IMR-90 (cell line): ENCODE results near the gene HOXB9. TPM values are rescaled to one million over a fixed set of nuclear protein-coding genes. Genes with fewer than 3 reads are reported as not detected.
A peak's percentile ranks its signal among the peaks of the same experiment; 100 is the strongest.

Experiments used
- ATAC-seq: fragments of 200-7000 bp; cut with Tn5 transposase; 2 replicates; pipeline ENCODE4 v1.9.1; 2020; ENCODE audit warnings: low read depth, mild to moderate bottlenecking, moderate library complexity
- BruUV-seq: library from RNA; stranded (reverse); fragments of 400-500 nt; replicated peaks from 2 replicates; lab custom pipeline; 2021; lab: Mats Ljungman, UMichigan
- CTCF ChIA-PET: fragments of 300-600 bp; formaldehyde crosslinking; extraction: SDS; loops from one replicate; lab custom pipeline; 2021; ENCODE audit warnings: antibody characterized with exemption; lab: Yijun Ruan, JAX
- POLR2A ChIA-PET: fragments of 300-600 bp; sonication (Branson Sonifier 250); formaldehyde crosslinking; loops from one replicate; lab custom pipeline; 2022; ENCODE audit warnings: antibody characterized with exemption; ENCODE audit not compliant: unreplicated experiment; lab: Charles Lee
- DNase-seq: peaks from one replicate; pipeline ENCODE4 v3.0.0; 2013
- H2AFZ ChIP-seq: replicated peaks from 2 replicates; pipeline ENCODE3; 2013; ENCODE audit warnings: low read length, mild to moderate bottlenecking; ENCODE audit not compliant: poor library complexity
- H2AK5ac ChIP-seq: 2 replicates; pipeline ENCODE4 v1.6.1; 2013; ENCODE audit warnings: low read depth, low read length, inconsistent platforms
- H2AK9ac ChIP-seq: replicated peaks from 2 replicates; pipeline ENCODE3; 2013; ENCODE audit warnings: mild to moderate bottlenecking, low read depth, low read length, moderate library complexity; ENCODE audit not compliant: poor library complexity
- H2BK120ac ChIP-seq: 2 replicates; pipeline ENCODE4 v1.6.1; 2013; ENCODE audit warnings: low read depth, low read length, inconsistent platforms
- H2BK15ac ChIP-seq: 3 replicates; pipeline ENCODE4 v1.6.1; 2013; ENCODE audit warnings: low read depth, low read length, inconsistent platforms
- H2BK20ac ChIP-seq: 2 replicates; pipeline ENCODE4 v1.6.1; 2013; ENCODE audit warnings: low read depth, mild to moderate bottlenecking, inconsistent platforms, low read length, moderate library complexity
- H2BK5ac ChIP-seq: 2 replicates; pipeline ENCODE4 v1.6.1; 2013; ENCODE audit warnings: mild to moderate bottlenecking, low read depth, low read length, inconsistent platforms; ENCODE audit not compliant: poor library complexity, severe bottlenecking
- H3K14ac ChIP-seq: replicated peaks from 2 replicates; pipeline ENCODE4 v1.6.1; 2013; ENCODE audit warnings: low read depth, low read length, inconsistent platforms
- H3K18ac ChIP-seq: 2 replicates; pipeline ENCODE4 v1.6.1; 2013; ENCODE audit warnings: low read depth, low read length, control low read depth
- H3K23ac ChIP-seq: 2 replicates; pipeline ENCODE4 v1.6.1; 2013; ENCODE audit warnings: low read depth, low read length, inconsistent platforms
- H3K27ac ChIP-seq: 2 replicates; pipeline ENCODE4 v1.5.1; 2013; ENCODE audit warnings: mild to moderate bottlenecking, control low read depth, low read length; ENCODE audit not compliant: insufficient read depth
- H3K27me3 ChIP-seq: 2 replicates; pipeline ENCODE4 v1.6.1; 2013; ENCODE audit warnings: low read length; ENCODE audit not compliant: control insufficient read depth, insufficient read depth
- H3K36me3 ChIP-seq: 2 replicates; pipeline ENCODE4 v1.6.1; 2013; ENCODE audit warnings: low read length, mixed read lengths; ENCODE audit not compliant: control insufficient read depth, insufficient read depth
- H3K4ac ChIP-seq: 2 replicates; pipeline ENCODE4 v1.6.1; 2013; ENCODE audit warnings: low read depth, low read length, inconsistent platforms
- H3K4me1 ChIP-seq: 2 replicates; pipeline ENCODE4 v1.6.1; 2013; ENCODE audit warnings: low read length, mixed read lengths; ENCODE audit not compliant: control insufficient read depth, insufficient read depth
- H3K4me2 ChIP-seq: 2 replicates; pipeline ENCODE4 v1.6.1; 2013; ENCODE audit warnings: low read depth, mild to moderate bottlenecking, control low read depth, low read length, moderate library complexity
- H3K4me3 ChIP-seq: 2 replicates; pipeline ENCODE4 v1.5.1; 2013; ENCODE audit warnings: low read depth, mild to moderate bottlenecking, control low read depth, low read length, moderate library complexity; ENCODE audit not compliant: insufficient read depth
- H3K56ac ChIP-seq: 2 replicates; pipeline ENCODE4 v1.6.1; 2013; ENCODE audit warnings: low read length, inconsistent platforms; ENCODE audit not compliant: insufficient read depth; ENCODE audit errors: extremely low read depth
- H3K79me1 ChIP-seq, 2 experiments: 2 replicates each; pipeline ENCODE4 v1.6.1; 2013; ENCODE audit warnings: low read length in 2 of 2, inconsistent platforms in 1 of 2, low read depth in 1 of 2
- H3K9ac ChIP-seq: 2 replicates; pipeline ENCODE4 v1.6.1; 2013; ENCODE audit warnings: low read depth, low read length, control low read depth
- H3K9me1 ChIP-seq: 2 replicates; pipeline ENCODE4 v1.6.1; 2013; ENCODE audit warnings: low read length, inconsistent platforms; ENCODE audit not compliant: insufficient read depth
- H3K9me3 ChIP-seq: 2 replicates; pipeline ENCODE4 v1.6.1; 2013; ENCODE audit warnings: low read length; ENCODE audit not compliant: control insufficient read depth, insufficient read depth
- H4K20me1 ChIP-seq: 2 replicates; pipeline ENCODE4 v1.6.1; 2013; ENCODE audit warnings: low read length, inconsistent platforms; ENCODE audit not compliant: insufficient read depth
- H4K5ac ChIP-seq: 2 replicates; pipeline ENCODE4 v1.6.1; 2013; ENCODE audit warnings: mild to moderate bottlenecking, low read depth, low read length, control low read depth
- H4K8ac ChIP-seq, 2 experiments: 2 replicates each; pipeline ENCODE4 v1.6.1; 2013; ENCODE audit warnings: low read depth in 2 of 2, low read length in 2 of 2, control low read depth in 1 of 2, inconsistent platforms in 1 of 2
- H4K91ac ChIP-seq: 2 replicates; pipeline ENCODE4 v1.6.1; 2013; ENCODE audit warnings: low read depth, low read length, inconsistent platforms; ENCODE audit not compliant: insufficient read depth
- BHLHE40 ChIP-seq: fragments of 150-350 bp; IDR thresholded peaks from 2 replicates; pipeline ENCODE4 v1.6.1; 2016; ENCODE audit warnings: mild to moderate bottlenecking, low read depth, low read length
- CHD1 ChIP-seq: IDR thresholded peaks from 2 replicates; pipeline ENCODE4 v1.6.1; 2012; ENCODE audit warnings: low read depth, low read length, improper control_type of control experiment
- CTCF ChIP-seq: conservative IDR thresholded peaks from 2 replicates; pipeline ENCODE4 v1.5.1; 2012; ENCODE audit warnings: mild to moderate bottlenecking, low read depth, low read length, improper control_type of control experiment
- ELK1 ChIP-seq: fragments of 150-350 bp; IDR thresholded peaks from 2 replicates; pipeline ENCODE4 v1.6.1; 2016; ENCODE audit warnings: low read depth, mild to moderate bottlenecking, low read length, moderate library complexity, borderline replicate concordance
- FOS ChIP-seq: fragments of 150-350 bp; IDR thresholded peaks from 2 replicates; pipeline ENCODE4 v1.6.1; 2016; ENCODE audit warnings: low read depth, low read length
- MAFK ChIP-seq: IDR thresholded peaks from 2 replicates; pipeline ENCODE4 v1.6.1; 2012; ENCODE audit warnings: low read depth, low read length, improper control_type of control experiment
- MAZ ChIP-seq: IDR thresholded peaks from 2 replicates; pipeline ENCODE4 v1.6.1; 2012; ENCODE audit warnings: low read depth, mild to moderate bottlenecking, low read length, improper control_type of control experiment, moderate library complexity, borderline replicate concordance
- MXI1 ChIP-seq: IDR thresholded peaks from 2 replicates; pipeline ENCODE4 v1.6.1; 2012; ENCODE audit warnings: low read depth, mild to moderate bottlenecking, low read length, moderate library complexity, borderline replicate concordance
- NFE2L2 ChIP-seq: fragments of 150-350 bp; IDR thresholded peaks from 2 replicates; pipeline ENCODE4 v1.6.1; 2016; ENCODE audit warnings: low read depth, mild to moderate bottlenecking, low read length
- RAD21 ChIP-seq: IDR thresholded peaks from 2 replicates; pipeline ENCODE4 v1.6.1; 2012; ENCODE audit warnings: low read length, improper control_type of control experiment
- RCOR1 ChIP-seq: IDR thresholded peaks from 2 replicates; pipeline ENCODE4 v1.6.1; 2012; ENCODE audit warnings: mild to moderate bottlenecking, low read length, improper control_type of control experiment; ENCODE audit not compliant: insufficient replicate concordance
- RFX5 ChIP-seq: IDR thresholded peaks from 2 replicates; pipeline ENCODE4 v1.8.0; 2012; ENCODE audit warnings: low read depth, mild to moderate bottlenecking, low read length, moderate library complexity
- SMC3 ChIP-seq: fragments of 150-350 bp; IDR thresholded peaks from 2 replicates; pipeline ENCODE4 v1.6.1; 2016; ENCODE audit warnings: low read depth, mild to moderate bottlenecking, antibody characterized with exemption, low read length, moderate library complexity
- USF2 ChIP-seq: fragments of 150-350 bp; IDR thresholded peaks from 2 replicates; pipeline ENCODE4 v1.6.1; 2017; ENCODE audit warnings: mild to moderate bottlenecking, antibody characterized with exemption, low read length, low read depth
- WGBS, 2 experiments: methylation state at CpG; one replicate each; pipeline versions ENCODE4 v1.1.5 to v1.1.7; 2013; ENCODE audit warnings: missing lambda C conversion rate in 2 of 2; ENCODE audit not compliant: insufficient read length in 1 of 2; ENCODE audit errors: extremely low coverage in 2 of 2; 5-methylcytosine and 5-hydroxymethylcytosine counted together
- dilution Hi-C: fragments of 300-500 bp; cut with HindIII; formaldehyde crosslinking; loops from one replicate; pipeline ENCODE4 v1.14.3; 2018; ENCODE audit warnings: low sequenced_read_pairs; ENCODE audit not compliant: unreplicated experiment
- in situ Hi-C: fragments of 300-500 bp; cut with MboI; formaldehyde crosslinking; loops from 3 replicates; pipeline ENCODE4 v1.14.3; 2019; ENCODE audit warnings: low sequenced_read_pairs, inconsistent platforms, mixed read lengths
- intact Hi-C: fragments of 100-400 bp; cut with micrococcal nuclease; formaldehyde crosslinking; loops from 2 replicates; pipeline ENCODE4 v1.10.0; 2022
- polyA plus RNA-seq, 3 experiments: library from polyadenylated mRNA; depleted of rRNA; stranded (reverse); fragments of >200 nt; gene quantifications; 2 replicates each; pipeline ENCODE4 v1.2.3, GENCODE V29; 2012; ENCODE audit warnings: low replicate concordance in 1 of 3
- total RNA-seq: library from RNA; depleted of rRNA; stranded (reverse); fragments of >200 nt; gene quantifications from 2 replicates; pipeline ENCODE4 v1.2.3, GENCODE V29; 2012

The HOXB9 gene
- total and polyA plus RNA-seq, 2 of the 4 experiments (the other 2 are of a cell fraction) = 0.05 TPM; not detected in 1

GRCh38 chr17:48599354-48599753 lies 26.8 kb downstream of the HOXB9 start:
- in situ Hi-C loops = loop anchor here (5.0 to 10.0 kb wide), 2 partner anchors 262 to 575 kb away; no protein-coding TSS in a partner anchor

More at GRCh38 chr17:48599354-48599753, 26.8 kb downstream of the HOXB9 start:
- H2BK15ac ChIP-seq = no peak overlapping the region
- H3K9ac ChIP-seq = no peak overlapping the region
- BruUV-seq = no TSS peak
- peak overlapping the region; percentile 56 for H2AK5ac ChIP-seq
- H3K23ac ChIP-seq = peak overlapping the region; percentile 78
- H3K4ac ChIP-seq = peak overlapping the region; percentile 98
- no peak overlapping the region for H2AK9ac ChIP-seq
- no peak overlapping the region for H3K4me2 ChIP-seq
- no peak overlapping the region for H3K18ac ChIP-seq
- CTCF ChIA-PET = no interaction called here
- H3K9me1 ChIP-seq = 0 out of 2 replicates have a peak, but pooled peaks cover 3% of the 10 kb centered on the region
- no peak for ATAC-seq
- no peak overlapping the region for H3K56ac ChIP-seq
- TF ChIP-seq USF2 = no peak
- no peak for TF ChIP-seq SMC3
- no peak for TF ChIP-seq BHLHE40
- no peak for TF ChIP-seq RCOR1
- no peak for TF ChIP-seq MAFK
- TF ChIP-seq MAZ = no peak
- no peak for TF ChIP-seq NFE2L2
- TF ChIP-seq MXI1 = no peak
- no peak for TF ChIP-seq CHD1
- TF ChIP-seq RFX5 = no peak
- no peak for TF ChIP-seq ELK1
- no peak for TF ChIP-seq CTCF
- no peak for TF ChIP-seq RAD21
- TF ChIP-seq FOS = no peak
- no peak overlapping the region for H3K4me3 ChIP-seq
- no peak for DNase-seq
- POLR2A ChIA-PET = interaction anchor here (0.5 kb wide), 1 partner anchor 10 kb away, joined by 5 read pairs; no protein-coding TSS in a partner anchor
- H4K20me1 ChIP-seq = peaks cover 15% of the 10 kb centered on the region
- H3K27ac ChIP-seq = no peak overlapping the region
- H2AFZ ChIP-seq = no peak overlapping the region
- no peak overlapping the region for H4K5ac ChIP-seq
- H2BK20ac ChIP-seq = 0 out of 2 replicates have a peak overlapping the region, but pooled peaks have one; percentile 8
- intact Hi-C loops = no loop called here
- no peaks in the 10 kb centered on the region for H3K27me3 ChIP-seq
- no peak overlapping the region for H4K91ac ChIP-seq
- WGBS, 2 experiments = no CpG with 5 or more reads among the region's 5 CpGs
- H2BK5ac ChIP-seq = no peak overlapping the region
- H3K4me1 ChIP-seq = peaks cover 12% of the 10 kb centered on the region
- peaks cover 24 to 42% of the 10 kb centered on the region in 2 experiments; a peak in 3 of 4 replicates for H3K79me1 ChIP-seq
- dilution Hi-C loops = no loop called here
- H3K14ac ChIP-seq = no peak overlapping the region
- no peaks in the 10 kb centered on the region for H3K9me3 ChIP-seq
- peaks cover 9% of the 10 kb centered on the region; the same call in 1 of the 2 replicates for H3K36me3 ChIP-seq
- H4K8ac ChIP-seq = no peak overlapping the region
- H2BK120ac ChIP-seq = no peak overlapping the region
